Activated T-helper 1 cell treated with anti-CD3 and anti-CD28 coated beads, Interleukin-12 subunit alpha, Interleukin-12 subunit beta, Interleukin-2, Interleukin-4 antibody, amounts not matched to agents 30 ng/mL and 10 ng/mL and 1 ng/mL, durations not matched to agents 14 hours and 24 hours and 36 hours (primary cell): ENCODE data around the gene CCR4. TPM values are rescaled to one million over a fixed set of nuclear protein-coding genes. Genes with fewer than 3 reads are reported as not detected.
"Not testable (repeated sequence)": the region's sequence is repeated elsewhere in the genome, so short reads cannot be mapped to it uniquely, and the experiment has no call there.

Source experiments
- DNase-seq: peaks from one replicate; pipeline ENCODE4 v3.0.0; 2021; ENCODE audit warnings: low spot score
- H3K27ac Mint-ChIP-seq: one replicate; pipeline ENCODE4 v1.8.0; 2021; ENCODE audit warnings: mild to moderate bottlenecking, mixed read lengths
- H3K27me3 Mint-ChIP-seq: one replicate; pipeline ENCODE4 v1.8.0; 2022; ENCODE audit warnings: mild to moderate bottlenecking, moderate library complexity, mixed read lengths; ENCODE audit not compliant: insufficient read depth
- H3K36me3 Mint-ChIP-seq: one replicate; pipeline ENCODE4 v1.8.0; 2021; ENCODE audit warnings: low read depth, mixed read lengths
- H3K4me1 Mint-ChIP-seq: one replicate; pipeline ENCODE4 v1.8.0; 2021; ENCODE audit warnings: low read depth, mixed read lengths
- H3K4me3 Mint-ChIP-seq: one replicate; pipeline ENCODE4 v1.8.0; 2021; ENCODE audit warnings: mild to moderate bottlenecking, moderate library complexity, mixed read lengths
- H3K9me3 Mint-ChIP-seq: one replicate; pipeline ENCODE4 v1.8.0; 2021; ENCODE audit warnings: mixed read lengths
- intact Hi-C: fragments of 100-400 bp; cut with micrococcal nuclease; formaldehyde crosslinking; loops from one replicate; pipeline ENCODE4 v1.15.1; 2024
- total RNA-seq: library from RNA; stranded (reverse); gene quantifications from 2 replicates; pipeline ENCODE4 v1.2.3, GENCODE V29; 2022

The CCR4 gene
- total RNA-seq, 1 donor from 2014 or later = 110 TPM

- no peaks in the 10 kb centered on the region for H3K9me3 Mint-ChIP-seq
- DNase-seq = no peak
- no peaks in the 10 kb centered on the region for H3K27me3 Mint-ChIP-seq
- intact Hi-C loops = no loop called here
- peaks cover 60% of the 10 kb centered on the region for H3K4me1 Mint-ChIP-seq
- no peak overlapping the region for H3K27ac Mint-ChIP-seq
- no peak overlapping the region for H3K4me3 Mint-ChIP-seq
- peaks cover 27% of the 10 kb centered on the region for H3K36me3 Mint-ChIP-seq
Measured at GRCh38 chr3:32958509-32958908, 7.1 kb downstream of the CCR4 start.

- peaks cover 25% of the 10 kb centered on the region for H3K36me3 Mint-ChIP-seq
- intact Hi-C loops = no loop called here
- peaks cover 7% of the 10 kb centered on the region for H3K9me3 Mint-ChIP-seq
- H3K27me3 Mint-ChIP-seq = no peaks in the 10 kb centered on the region
- peaks cover 60% of the 10 kb centered on the region for H3K4me1 Mint-ChIP-seq
- H3K4me3 Mint-ChIP-seq = no peak overlapping the region
- H3K27ac Mint-ChIP-seq = peak overlapping the region; percentile 76
- DNase-seq = no peak
Measured at GRCh38 chr3:32959371-32959770, 7.9 kb downstream of the CCR4 start.

- Mint-ChIP-seq H3K27me3 (no peaks in the 10 kb centered on the region), H3K4me1 (peaks cover 56% of the 10 kb centered on the region), H3K4me3 (peak overlapping the region; percentile 34), H3K9me3 (peaks cover 18% of the 10 kb centered on the region), H3K27ac (peak overlapping the region; percentile 97), H3K36me3 (peaks cover 24% of the 10 kb centered on the region)
- intact Hi-C loops = loop anchor here (1.0 to 2.0 kb wide), 7 partner anchors 9 to 103 kb away; partner anchors contain the start of gene CCR4
- DNase-seq = no peak
Measured at GRCh38 chr3:32960404-32961170, 9.1 kb downstream of the CCR4 start.

- Mint-ChIP-seq H3K4me3 (peak overlapping the region; percentile 34), H3K4me1 (peaks cover 56% of the 10 kb centered on the region)
- no peak for DNase-seq
Measured at GRCh38 chr3:32961189-32961715, 9.8 kb downstream of the CCR4 start.

GRCh38 chr3:32963871-32964270, 12.4 kb downstream of the CCR4 start:
- peaks cover 33% of the 10 kb centered on the region for H3K9me3 Mint-ChIP-seq
- H3K27me3 Mint-ChIP-seq = no peaks in the 10 kb centered on the region
- peaks cover 45% of the 10 kb centered on the region for H3K4me1 Mint-ChIP-seq
- H3K27ac Mint-ChIP-seq = peak overlapping the region; percentile 19
- DNase-seq = no peak
- peaks cover 32% of the 10 kb centered on the region for H3K36me3 Mint-ChIP-seq
- intact Hi-C loops = no loop called here
- H3K4me3 Mint-ChIP-seq = peak overlapping the region; percentile 6

More at GRCh38 chr3:32961189-32961715, 9.8 kb downstream of the CCR4 start:
- Mint-ChIP-seq H3K36me3 (peaks cover 29% of the 10 kb centered on the region), H3K27ac (peak overlapping the region; percentile 97), H3K9me3 (peaks cover 24% of the 10 kb centered on the region), H3K27me3 (no peaks in the 10 kb centered on the region)
- intact Hi-C loops = loop anchor here (1.0 to 2.0 kb wide), 2 partner anchors 70 to 102 kb away; no protein-coding TSS in a partner anchor

GRCh38 chr3:32964781-32965180, 13.3 kb downstream of the CCR4 start:
- DNase-seq, intact Hi-C loops, H3K27me3 Mint-ChIP-seq, H3K4me3 Mint-ChIP-seq, H3K27ac Mint-ChIP-seq: not testable (repeated sequence)
- Mint-ChIP-seq H3K9me3 (peaks cover 33% of the 10 kb centered on the region), H3K4me1 (peaks cover 35% of the 10 kb centered on the region), H3K36me3 (peaks cover 31% of the 10 kb centered on the region)

GRCh38 chr3:32965617-32966213, 14.3 kb downstream of the CCR4 start:
- H3K27me3 Mint-ChIP-seq, H3K27ac Mint-ChIP-seq, intact Hi-C loops, DNase-seq, H3K4me3 Mint-ChIP-seq: not testable (repeated sequence)
- Mint-ChIP-seq H3K4me1 (peaks cover 26% of the 10 kb centered on the region), H3K36me3 (peaks cover 28% of the 10 kb centered on the region), H3K9me3 (peaks cover 33% of the 10 kb centered on the region)

GRCh38 chr3:32966627-32967026, 15.2 kb downstream of the CCR4 start:
- H3K27ac Mint-ChIP-seq, H3K4me3 Mint-ChIP-seq, DNase-seq, H3K27me3 Mint-ChIP-seq, intact Hi-C loops: not testable (repeated sequence)
- peaks cover 28% of the 10 kb centered on the region for H3K36me3 Mint-ChIP-seq
- H3K4me1 Mint-ChIP-seq = peaks cover 19% of the 10 kb centered on the region
- H3K9me3 Mint-ChIP-seq = peaks cover 33% of the 10 kb centered on the region

- no peak for DNase-seq
- Mint-ChIP-seq H3K9me3 (peaks cover 33% of the 10 kb centered on the region), H3K4me1 (peaks cover 29% of the 10 kb centered on the region), H3K27ac (no peak overlapping the region), H3K4me3 (no peak overlapping the region), H3K27me3 (no peaks in the 10 kb centered on the region), H3K36me3 (peaks cover 30% of the 10 kb centered on the region)
- intact Hi-C loops = no loop called here
Measured at GRCh38 chr3:32968166-32968919, 16.9 kb downstream of the CCR4 start.

GRCh38 chr3:32968920-32969389, 17.5 kb downstream of the CCR4 start:
- Mint-ChIP-seq H3K36me3 (peaks cover 27% of the 10 kb centered on the region), H3K27ac (no peak overlapping the region), H3K4me1 (peaks cover 30% of the 10 kb centered on the region), H3K4me3 (no peak overlapping the region), H3K27me3 (no peaks in the 10 kb centered on the region), H3K9me3 (peaks cover 30% of the 10 kb centered on the region)
- intact Hi-C loops = no loop called here
- DNase-seq = no peak

- Mint-ChIP-seq H3K27ac (no peak overlapping the region), H3K9me3 (peaks cover 23% of the 10 kb centered on the region), H3K4me3 (no peak overlapping the region), H3K4me1 (peaks cover 30% of the 10 kb centered on the region), H3K27me3 (no peaks in the 10 kb centered on the region), H3K36me3 (peaks cover 24% of the 10 kb centered on the region)
- intact Hi-C loops = no loop called here
- DNase-seq = no peak
Measured at GRCh38 chr3:32969656-32970055, 18.2 kb downstream of the CCR4 start.

- intact Hi-C loops, H3K27me3 Mint-ChIP-seq, H3K9me3 Mint-ChIP-seq, DNase-seq, H3K27ac Mint-ChIP-seq, H3K4me3 Mint-ChIP-seq: not testable (repeated sequence)
- Mint-ChIP-seq H3K36me3 (peaks cover 15% of the 10 kb centered on the region), H3K4me1 (peaks cover 45% of the 10 kb centered on the region)
Measured at GRCh38 chr3:32971291-32971690, 19.8 kb downstream of the CCR4 start.
